G401 (cell line): ENCODE results near the gene CTNND2. TPM values are rescaled to one million over a fixed set of nuclear protein-coding genes. Genes with fewer than 3 reads are reported as not detected.

Source experiments
- DNase-seq: peaks from one replicate; pipeline ENCODE4 v3.0.0-alpha.2; 2015; ENCODE audit warnings: low spot score
- in situ Hi-C: cut with HindIII; loops from 2 replicates; pipeline ENCODE4 v1.10.0; 2016; ENCODE audit warnings: low sequenced_read_pairs, mixed read lengths
- total RNA-seq: library from RNA; depleted of rRNA; stranded (reverse); fragments of >200 nt; shearing (Covaris generic); gene quantifications from 2 replicates; pipeline ENCODE4 v1.2.3, GENCODE V29; 2014

CTNND2 gene
- total RNA-seq, 1 experiment from 2014 or later = not detected

GRCh38 chr5:11704916-11705315, 199.3 kb downstream of the CTNND2 start:
- in situ Hi-C loops = no loop called here
- no peak for DNase-seq

GRCh38 chr5:11700391-11700790, 203.9 kb downstream of the CTNND2 start:
- in situ Hi-C loops = no loop called here
- DNase-seq = no peak

GRCh38 chr5:11692636-11693035, 211.6 kb downstream of the CTNND2 start:
- in situ Hi-C loops = no loop called here
- no peak for DNase-seq

DNA sequence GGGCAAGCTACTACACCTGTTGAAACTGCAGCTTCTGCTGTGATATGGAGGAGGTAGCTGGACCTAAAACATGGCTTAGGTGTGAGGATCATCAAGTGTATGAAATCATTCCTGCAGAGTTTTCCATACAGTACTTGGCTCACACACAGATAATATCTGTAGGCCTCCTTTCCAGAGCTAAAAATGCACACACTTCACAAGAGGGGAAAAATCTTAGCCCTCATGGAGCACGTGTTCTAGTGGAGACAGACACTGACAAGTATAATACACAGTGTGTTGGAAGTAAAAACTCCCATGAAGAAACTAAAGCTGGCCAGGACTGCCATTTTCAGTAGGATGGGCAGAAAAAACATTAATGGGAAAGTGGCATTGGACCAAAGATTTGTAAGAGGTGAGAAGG, 216.7 kb downstream of the CTNND2 start:
- no peak for DNase-seq
- in situ Hi-C loops = no loop called here

DNA sequence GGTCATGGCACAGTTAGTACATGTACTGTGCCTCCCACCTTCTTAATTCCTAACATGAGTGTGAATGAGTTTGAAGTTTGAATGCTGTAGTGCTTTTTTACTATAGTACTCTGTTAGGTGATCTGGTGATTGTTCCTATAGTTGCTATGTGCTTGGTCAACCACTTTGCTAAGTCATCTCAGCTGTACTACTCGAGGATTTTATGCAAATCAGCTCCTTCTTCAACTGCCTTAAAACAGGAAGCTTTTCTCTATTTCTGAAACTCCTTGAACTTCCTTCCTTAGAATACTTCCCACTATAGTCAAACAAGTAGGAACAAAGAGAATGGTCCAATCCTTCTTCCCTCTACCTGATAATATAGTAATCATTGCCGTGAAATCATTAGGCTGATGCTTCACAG, 219.6 kb downstream of the CTNND2 start:
- no peak for DNase-seq
- in situ Hi-C loops = no loop called here

GRCh38 chr5:11683666-11684065, 220.6 kb downstream of the CTNND2 start:
- in situ Hi-C loops = no loop called here
- no peak for DNase-seq

DNA sequence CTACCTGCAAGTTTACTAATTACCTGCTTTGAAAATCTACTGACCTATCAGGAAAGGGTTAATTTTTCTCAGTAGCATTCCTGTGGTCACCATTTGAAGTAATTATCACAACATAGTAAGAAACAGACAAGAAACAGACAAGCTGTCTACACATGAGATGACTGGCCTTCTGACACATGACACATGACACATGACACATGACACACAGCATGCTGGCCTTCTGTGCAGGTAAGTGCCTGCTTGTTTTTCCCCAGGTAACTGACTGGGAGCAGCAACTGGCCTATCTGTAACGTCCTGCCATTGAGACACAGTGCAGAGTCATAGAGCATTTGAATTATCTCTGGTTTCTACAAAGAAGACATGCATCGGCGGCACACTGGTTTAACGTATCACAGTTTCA, 222.4 kb downstream of the CTNND2 start:
- no peak for DNase-seq
- in situ Hi-C loops = no loop called here

GRCh38 chr5:11679676-11680075, 224.6 kb downstream of the CTNND2 start:
- DNase-seq = no peak
- in situ Hi-C loops = no loop called here

GRCh38 chr5:11675184-11675583, 229.1 kb downstream of the CTNND2 start:
- in situ Hi-C loops = no loop called here
- DNase-seq = no peak

- DNase-seq = no peak
- in situ Hi-C loops = no loop called here
These were observed 231.7 kb downstream of the CTNND2 start for GRCh38 chr5:11672385-11673085.

GRCh38 chr5:11658376-11658775, 245.9 kb downstream of the CTNND2 start:
- no peak for DNase-seq
- in situ Hi-C loops = no loop called here

- DNase-seq = peak; percentile 47
- in situ Hi-C loops = no loop called here
These were observed 247.3 kb downstream of the CTNND2 start for GRCh38 chr5:11656916-11657315.

- no peak for DNase-seq
- in situ Hi-C loops = no loop called here
These were observed 248.6 kb downstream of the CTNND2 start for GRCh38 chr5:11655681-11656080.

DNA sequence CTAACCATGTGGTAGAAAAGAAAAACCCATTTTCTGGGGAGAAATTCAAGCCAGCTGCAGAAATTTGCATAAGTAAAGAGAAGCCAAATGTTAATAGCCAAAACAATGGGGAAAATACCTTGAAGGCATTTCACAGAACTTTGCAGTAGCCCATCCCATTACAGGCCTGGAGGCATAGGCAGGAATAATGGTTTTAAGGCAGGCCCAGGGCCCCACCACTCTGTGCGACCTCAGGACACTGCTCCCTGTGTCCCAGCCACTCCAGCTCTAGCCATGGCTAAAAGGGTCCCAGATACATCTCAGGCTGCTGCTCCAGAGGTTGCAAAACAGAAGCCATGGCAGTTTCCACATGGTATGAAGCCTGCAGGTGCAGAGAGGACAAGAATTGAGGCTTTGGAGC, 253.3 kb downstream of the CTNND2 start:
- in situ Hi-C loops = no loop called here
- DNase-seq = no peak

GRCh38 chr5:11646141-11646540, 258.1 kb downstream of the CTNND2 start:
- no peak for DNase-seq
- in situ Hi-C loops = no loop called here

- DNase-seq = no peak
- in situ Hi-C loops = no loop called here
These were observed 261.8 kb downstream of the CTNND2 start for GRCh38 chr5:11642438-11642837.

DNA sequence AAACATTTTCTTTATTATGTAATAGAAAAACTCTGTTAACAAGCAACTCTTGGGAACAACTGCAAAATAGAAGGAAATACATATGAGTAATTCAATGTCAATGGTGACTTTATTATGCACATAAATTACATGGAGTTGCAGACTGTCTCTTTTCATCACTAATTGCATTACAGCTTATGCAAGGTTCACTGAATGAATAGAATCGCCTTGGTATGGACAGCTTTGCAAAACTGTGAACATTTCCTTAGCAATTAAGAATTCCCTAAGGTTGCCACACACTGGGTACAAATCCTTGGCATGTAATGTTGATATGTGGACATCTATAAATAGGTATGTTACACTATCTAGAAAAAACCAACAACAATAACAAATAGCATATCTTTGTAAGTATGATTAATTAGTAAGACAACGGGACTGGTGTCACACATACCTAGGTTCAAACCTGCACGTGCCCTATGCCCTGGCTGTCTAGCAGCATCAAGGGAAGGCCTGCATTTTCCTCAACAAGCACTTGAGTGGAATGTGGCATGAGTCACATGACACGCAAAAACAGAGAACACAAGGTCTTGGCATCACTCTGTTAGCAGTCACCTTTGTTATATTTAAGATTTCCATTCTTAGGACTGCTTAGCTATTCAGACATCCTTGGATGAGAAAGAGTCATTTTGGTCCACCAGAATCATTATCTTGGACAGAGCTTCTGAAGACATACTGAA, 263.9 kb downstream of the CTNND2 start:
- in situ Hi-C loops = no loop called here
- DNase-seq = no peak

GRCh38 chr5:11622785-11623184, 281.5 kb downstream of the CTNND2 start:
- DNase-seq = no peak
- in situ Hi-C loops = no loop called here

- no peak for DNase-seq
- in situ Hi-C loops = no loop called here
These were observed 284.1 kb downstream of the CTNND2 start for GRCh38 chr5:11620172-11620571.

DNA sequence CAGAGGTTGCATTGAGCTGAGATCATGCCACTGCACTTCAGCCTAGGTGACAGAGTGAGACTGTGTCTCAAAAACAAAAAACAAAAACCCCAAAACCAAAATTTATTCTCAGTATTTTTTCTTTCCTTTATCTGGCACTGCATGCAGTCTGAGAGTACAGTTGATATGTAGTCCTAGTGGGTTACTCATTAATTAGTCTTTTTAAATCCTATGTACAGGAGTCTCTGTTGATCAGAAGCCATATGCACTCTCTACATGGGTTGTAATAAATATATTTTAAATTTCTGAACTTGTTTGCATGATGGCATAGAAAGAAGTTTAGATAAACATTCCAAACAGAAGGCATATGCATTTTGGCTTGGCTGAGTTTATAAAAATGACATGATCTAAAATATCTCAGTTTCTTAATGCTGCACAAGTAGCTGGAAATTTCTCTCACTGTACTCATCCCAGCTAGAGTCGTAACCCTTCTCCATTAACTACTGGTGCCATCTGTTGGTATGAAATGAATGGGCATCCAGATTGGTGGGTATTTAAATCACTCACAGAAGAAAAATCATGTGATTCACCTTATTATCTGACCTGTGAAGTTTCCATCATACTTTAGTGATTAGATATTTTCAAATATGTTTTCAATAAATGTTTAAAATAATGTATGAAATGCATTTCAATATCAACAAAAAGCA, 284.8 kb downstream of the CTNND2 start:
- in situ Hi-C loops = no loop called here
- DNase-seq = peak; percentile 73
